ENCODE measurements around the gene FAM162B. TPM values are rescaled to one million over a fixed set of nuclear protein-coding genes. Genes with fewer than 3 reads are reported as not detected.

FAM162B gene
- total RNA-seq, 4 donors from 2014 or later: 1.9 to 5.6 (median 3.5) TPM

DNA sequence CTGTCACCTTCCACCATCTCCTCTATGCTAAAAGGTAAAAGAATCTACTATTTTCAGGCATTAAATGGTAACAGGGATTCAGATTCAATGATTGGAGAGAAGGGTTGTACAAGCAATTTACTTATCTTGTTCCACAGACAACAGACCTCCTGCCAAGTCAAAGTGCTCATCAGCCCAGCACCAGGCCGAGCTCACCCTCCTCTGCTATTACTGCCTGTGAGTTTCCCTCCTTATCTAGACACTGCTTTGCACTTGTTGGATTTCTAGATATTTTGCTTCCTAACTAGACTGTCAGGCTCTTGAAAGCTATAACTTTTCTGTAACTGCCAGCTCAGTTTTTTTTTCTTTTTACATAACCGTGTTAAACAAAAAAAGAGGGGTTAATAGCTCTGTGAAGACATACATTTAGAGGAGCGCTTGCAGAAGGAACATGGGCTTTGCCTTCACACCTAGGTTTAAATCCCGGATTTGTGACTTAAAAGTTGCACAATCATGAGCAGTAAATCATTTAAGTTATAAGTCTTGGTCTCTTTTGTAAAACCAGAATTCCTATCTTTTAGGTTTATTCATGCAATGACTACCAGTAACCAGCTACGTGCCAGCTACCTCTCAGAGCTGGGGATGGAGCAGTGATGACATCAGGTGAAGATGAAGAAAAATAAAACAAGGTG lies 1.1 kb upstream of the FAM162B start:
- WGBS, 2 donors: 65 to 66% methylated on average over 5 of the region's 5 CpGs
- DNase-seq (ENCODE audit: low spot score in 2 of 2): no peak
- no peak for TF ChIP-seq POLR2A (IDR thresholded peaks at IDR 0.05)
- TF ChIP-seq, protein P1, sequence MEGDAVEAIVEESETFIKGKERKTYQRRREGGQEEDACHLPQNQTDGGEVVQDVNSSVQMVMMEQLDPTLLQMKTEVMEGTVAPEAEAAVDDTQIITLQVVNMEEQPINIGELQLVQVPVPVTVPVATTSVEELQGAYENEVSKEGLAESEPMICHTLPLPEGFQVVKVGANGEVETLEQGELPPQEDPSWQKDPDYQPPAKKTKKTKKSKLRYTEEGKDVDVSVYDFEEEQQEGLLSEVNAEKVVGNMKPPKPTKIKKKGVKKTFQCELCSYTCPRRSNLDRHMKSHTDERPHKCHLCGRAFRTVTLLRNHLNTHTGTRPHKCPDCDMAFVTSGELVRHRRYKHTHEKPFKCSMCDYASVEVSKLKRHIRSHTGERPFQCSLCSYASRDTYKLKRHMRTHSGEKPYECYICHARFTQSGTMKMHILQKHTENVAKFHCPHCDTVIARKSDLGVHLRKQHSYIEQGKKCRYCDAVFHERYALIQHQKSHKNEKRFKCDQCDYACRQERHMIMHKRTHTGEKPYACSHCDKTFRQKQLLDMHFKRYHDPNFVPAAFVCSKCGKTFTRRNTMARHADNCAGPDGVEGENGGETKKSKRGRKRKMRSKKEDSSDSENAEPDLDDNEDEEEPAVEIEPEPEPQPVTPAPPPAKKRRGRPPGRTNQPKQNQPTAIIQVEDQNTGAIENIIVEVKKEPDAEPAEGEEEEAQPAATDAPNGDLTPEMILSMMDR (IDR thresholded peaks at IDR 0.05): no peak
- no peak overlapping the region for H3K4me3 ChIP-seq (ENCODE audit: low read depth, poor library complexity, severe bottlenecking)
- intact Hi-C loops (cut with DNase I; ENCODE audit: low total_unique reads): no loop called here

DNA sequence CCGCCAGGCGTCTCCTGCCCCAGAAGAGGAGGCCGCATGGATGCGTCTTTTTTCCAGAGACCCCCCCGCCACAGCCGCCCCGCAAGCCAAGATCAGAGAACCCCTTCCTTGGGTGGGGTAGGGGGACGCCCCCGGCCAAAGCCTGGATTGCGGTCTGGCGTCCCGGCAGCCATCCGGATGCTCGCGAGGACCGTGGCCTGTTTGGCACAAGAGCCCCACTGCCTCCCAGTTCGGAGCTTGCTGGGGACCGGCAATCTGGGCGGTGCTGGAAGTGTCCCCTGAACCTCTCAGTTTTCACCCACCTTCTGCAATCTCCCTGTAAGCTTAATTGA lies 924 bp downstream of the FAM162B start:
- intact Hi-C loops (cut with DNase I; ENCODE audit: low total_unique reads): no loop called here
- TF ChIP-seq, protein P1 (IDR thresholded peaks at IDR 0.05): no peak
- no peak for TF ChIP-seq POLR2A (IDR thresholded peaks at IDR 0.05)
- DNase-seq (ENCODE audit: low spot score in 2 of 2): no peak
- 47 to 52% methylated on average over 13 to 15 of the region's 19 CpGs for WGBS, 2 donors
- peak overlapping the region; percentile 18 for H3K4me3 ChIP-seq (ENCODE audit: low read depth, poor library complexity, severe bottlenecking)

DNA sequence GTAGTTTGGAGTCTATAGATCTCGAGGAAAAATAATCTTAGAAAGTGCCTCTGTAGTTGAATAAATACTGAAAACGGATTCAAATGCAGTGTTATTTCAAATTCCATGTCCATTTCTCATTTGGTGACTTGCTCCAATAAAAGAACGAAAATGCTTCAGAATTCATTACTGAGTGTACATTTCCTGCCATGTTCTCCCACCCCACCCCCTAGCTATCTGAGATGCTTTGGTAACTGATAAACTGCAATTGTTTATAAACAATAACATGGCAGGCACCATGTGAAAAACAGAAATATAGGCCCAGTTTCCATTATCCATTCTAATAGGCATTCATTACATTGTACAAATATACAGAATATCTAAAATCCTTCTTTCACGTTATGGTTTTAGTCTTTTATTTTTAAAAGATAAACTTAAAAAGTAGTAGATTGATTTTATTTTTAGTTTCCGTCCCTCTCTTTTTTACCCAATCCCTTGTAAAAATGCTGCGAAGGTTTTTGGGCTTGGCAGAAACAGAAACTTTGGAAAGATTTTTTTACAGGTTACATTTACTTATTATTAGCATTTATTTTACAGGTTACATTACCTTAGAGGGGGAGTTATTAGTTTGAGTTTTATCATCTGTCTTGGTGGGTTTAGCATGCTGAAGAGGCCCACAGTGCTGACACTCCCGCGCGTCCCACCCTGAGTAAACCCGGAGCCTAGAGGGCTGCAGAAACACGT lies 1.5 kb downstream of the FAM162B start:
- intact Hi-C loops (cut with DNase I; ENCODE audit: low total_unique reads): no loop called here
- H3K4me3 ChIP-seq (ENCODE audit: low read depth, poor library complexity, severe bottlenecking): no peak overlapping the region
- WGBS, 2 donors: 78 to 86% methylated on average over 11 of the region's 11 CpGs
- DNase-seq (ENCODE audit: low spot score in 2 of 2): no peak
- TF ChIP-seq, protein P1 (IDR thresholded peaks at IDR 0.05): no peak
- TF ChIP-seq POLR2A (IDR thresholded peaks at IDR 0.05): no peak

DNA sequence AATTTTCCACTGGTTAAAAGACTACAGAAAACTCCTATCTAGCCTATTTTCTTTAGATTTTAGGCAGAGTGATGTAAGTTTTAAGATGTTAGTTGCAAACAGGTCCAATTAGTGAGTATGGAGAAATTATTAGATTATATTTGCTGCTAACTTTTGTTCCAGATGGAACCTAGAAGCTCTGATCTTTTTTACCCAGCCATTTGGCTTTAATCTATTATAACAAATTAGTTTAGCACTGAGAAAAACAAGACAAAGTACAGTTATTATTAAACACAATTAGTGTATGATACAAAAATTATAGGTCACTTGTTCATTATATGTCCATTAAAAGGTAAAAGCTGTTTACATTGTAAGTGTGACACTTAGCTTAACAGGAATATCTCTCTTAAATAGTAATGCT lies 2.5 kb downstream of the FAM162B start:
- DNase-seq (ENCODE audit: low spot score in 2 of 2): no peak
- no peak overlapping the region for H3K4me3 ChIP-seq (ENCODE audit: low read depth, poor library complexity, severe bottlenecking)
- intact Hi-C loops (cut with DNase I; ENCODE audit: low total_unique reads): no loop called here
- TF ChIP-seq, protein P1 (IDR thresholded peaks at IDR 0.05): no peak
- TF ChIP-seq POLR2A (IDR thresholded peaks at IDR 0.05): no peak

DNA sequence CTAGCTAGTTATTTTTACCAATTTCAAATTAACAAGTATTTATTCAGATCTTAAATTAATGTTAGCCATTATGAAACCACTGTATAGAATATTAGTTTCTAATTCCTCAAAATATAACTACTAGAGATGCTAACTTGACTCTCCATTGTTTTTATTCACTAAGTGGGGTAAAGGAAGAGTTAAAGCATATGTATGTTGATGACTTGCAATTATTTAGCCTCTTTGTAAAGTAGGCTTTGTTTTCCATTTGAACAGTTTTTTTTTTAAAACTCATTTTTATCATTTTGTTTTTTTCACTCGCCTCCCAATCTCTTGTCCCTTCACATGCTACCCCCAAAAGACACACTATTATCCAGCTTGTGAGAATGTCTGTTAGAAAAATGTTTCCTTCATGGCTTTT lies 3.3 kb downstream of the FAM162B start:
- DNase-seq (ENCODE audit: low spot score in 2 of 2): no peak
- WGBS, 2 donors: 87 to 91% methylated on average over 1 of the region's 1 CpG
- H3K4me3 ChIP-seq (ENCODE audit: low read depth, poor library complexity, severe bottlenecking): no peak overlapping the region
- intact Hi-C loops (cut with DNase I; ENCODE audit: low total_unique reads): no loop called here
- no peak for TF ChIP-seq POLR2A (IDR thresholded peaks at IDR 0.05)
- TF ChIP-seq, protein P1 (IDR thresholded peaks at IDR 0.05): no peak
